B cell (primary cell): ENCODE data around the gene MEF2C. TPM values are rescaled to one million over a fixed set of nuclear protein-coding genes. Genes with fewer than 3 reads are reported as not detected.

Experiments used
- ATAC-seq: fragments of 200-7000 bp; cut with Tn5 transposase; one replicate; pipeline ENCODE4 v1.10.0; 2021; ENCODE audit warnings: low read depth, mild to moderate bottlenecking, moderate number of reproducible peaks, moderate library complexity
- CTCF ChIA-PET: fragments of 350-600 bp; sonication (Branson Sonifier 250); formaldehyde crosslinking; loops from one replicate; lab custom pipeline; 2021; ENCODE audit warnings: antibody characterized with exemption, inconsistent platforms; lab: Charles Lee
- POLR2A ChIA-PET: fragments of 350-600 bp; sonication (Branson Sonifier 250); formaldehyde crosslinking; loops from one replicate; lab custom pipeline; 2021; ENCODE audit warnings: antibody characterized with exemption; lab: Charles Lee
- DNase-seq: peaks from one replicate; pipeline ENCODE4 v3.0.0; 2013
- H2AFZ ChIP-seq: 2 replicates; pipeline ENCODE4 v1.6.1; 2012; ENCODE audit warnings: mild to moderate bottlenecking, low read depth, low read length; ENCODE audit not compliant: insufficient read depth, poor library complexity, severe bottlenecking
- H3K27ac ChIP-seq, 2 donors: 1 replicate in 1 of 2; 2 replicates in 1 of 2; pipeline ENCODE4 v1.5.1; 2012 to 2013; ENCODE audit warnings: low read length in 2 of 2, mild to moderate bottlenecking in 2 of 2, moderate library complexity in 1 of 2
- H3K27me3 ChIP-seq, 4 experiments: fragments of 200-600 bp in 1 of 4; sonication (generic) in 1 of 4; replicated peaks in 1 of 4; 1 replicate in 2 of 4; 2 replicates in 2 of 4; pipeline versions ENCODE4 v1.6.1 to v1.7.0; 2013 to 2016; ENCODE audit warnings: low read length in 3 of 4, mild to moderate bottlenecking in 2 of 4, mixed read lengths in 1 of 4, moderate library complexity in 1 of 4; ENCODE audit not compliant: insufficient read depth in 4 of 4, control insufficient read depth in 3 of 4; ENCODE audit errors: control extremely low read depth in 1 of 4
- H3K36me3 ChIP-seq, 2 experiments: replicated peaks in 1 of 2; 1 replicate in 1 of 2; 2 replicates in 1 of 2; pipeline versions ENCODE4 v1.6.1 to v1.7.1; 2013; ENCODE audit warnings: low read length in 1 of 2; ENCODE audit not compliant: insufficient read depth in 2 of 2, control insufficient read depth in 1 of 2; ENCODE audit errors: control extremely low read depth in 1 of 2, extremely low read depth in 1 of 2
- H3K4me1 ChIP-seq, 2 donors: fragments of 200-600 bp in 1 of 2; sonication (generic) in 1 of 2; 1 replicate in 1 of 2; 2 replicates in 1 of 2; pipeline versions ENCODE4 v1.5.1 to v1.6.1; 2013 to 2017; ENCODE audit warnings: low read length in 2 of 2; ENCODE audit not compliant: control insufficient read depth in 2 of 2, insufficient read depth in 2 of 2
- H3K4me2 ChIP-seq: replicated peaks from 2 replicates; pipeline ENCODE3; 2012; ENCODE audit warnings: mild to moderate bottlenecking, low read depth, low read length; ENCODE audit not compliant: poor library complexity, severe bottlenecking
- H3K4me3 ChIP-seq, 5 experiments: fragments of 200-600 bp in 1 of 5; sonication (generic) in 1 of 5; 1 replicate in 3 of 5; 2 replicates in 2 of 5; pipeline versions ENCODE4 v1.5.1 to v1.7.0; 2011 to 2016; ENCODE audit warnings: low read length in 4 of 5, mild to moderate bottlenecking in 4 of 5, low read depth in 2 of 5, control low read depth in 1 of 5, moderate library complexity in 1 of 5; ENCODE audit not compliant: insufficient read depth in 1 of 5; ENCODE audit errors: control extremely low read depth in 1 of 5, extremely low read depth in 1 of 5
- H3K79me2 ChIP-seq: fragments of 200-600 bp; sonication (generic); one replicate; pipeline ENCODE4 v1.6.0; 2016; ENCODE audit warnings: low read length; ENCODE audit not compliant: control insufficient read depth, insufficient read depth
- H3K9ac ChIP-seq: fragments of 200-600 bp; sonication (generic); 2 replicates; pipeline ENCODE4 v1.6.1; 2017; ENCODE audit warnings: mild to moderate bottlenecking, low read length, moderate library complexity
- H3K9me3 ChIP-seq, 3 donors: one replicate each; pipeline versions ENCODE4 v1.6.1 to v1.7.1; 2013; ENCODE audit warnings: low read length in 2 of 3; ENCODE audit not compliant: control insufficient read depth in 2 of 3, insufficient read depth in 1 of 3; ENCODE audit errors: control extremely low read depth in 1 of 3
- H4K20me1 ChIP-seq: 2 replicates; pipeline ENCODE4 v1.6.0; 2012; ENCODE audit warnings: mild to moderate bottlenecking, low read length; ENCODE audit not compliant: insufficient read depth, control insufficient read depth, poor library complexity, severe bottlenecking
- H3K27ac Mint-ChIP-seq: one replicate; pipeline ENCODE4 v1.8.0; 2021; ENCODE audit warnings: mixed read lengths
- H3K27me3 Mint-ChIP-seq: one replicate; pipeline ENCODE4 v1.8.0; 2021; ENCODE audit warnings: mixed read lengths
- H3K4me1 Mint-ChIP-seq: one replicate; pipeline ENCODE4 v1.8.0; 2021; ENCODE audit warnings: mixed read lengths
- H3K4me3 Mint-ChIP-seq: one replicate; pipeline ENCODE4 v1.8.0; 2021; ENCODE audit warnings: mixed read lengths
- H3K9me3 Mint-ChIP-seq: one replicate; pipeline ENCODE4 v1.8.0; 2022; ENCODE audit warnings: mixed read lengths; ENCODE audit not compliant: insufficient read depth
- CTCF ChIP-seq: fragments of 200-600 bp; IDR thresholded peaks from one replicate; pipeline ENCODE4 v1.8.0; 2022; ENCODE audit warnings: antibody characterized with exemption, mild to moderate bottlenecking
- EZH2 ChIP-seq: IDR thresholded peaks from 2 replicates; pipeline ENCODE4 v1.6.1; 2012; ENCODE audit warnings: borderline replicate concordance, low read depth, mild to moderate bottlenecking, moderate library complexity, low read length; ENCODE audit not compliant: insufficient read depth, poor library complexity, severe bottlenecking
- WGBS: methylation state at CpG from one replicate; pipeline ENCODE4 v1.1.5; 2013; ENCODE audit warnings: missing lambda C conversion rate; ENCODE audit not compliant: insufficient coverage; 5-methylcytosine and 5-hydroxymethylcytosine counted together
- intact Hi-C: fragments of 100-400 bp; cut with micrococcal nuclease; formaldehyde crosslinking; loops from one replicate; pipeline ENCODE4 v1.10.0; 2022
- polyA plus RNA-seq: library from polyadenylated mRNA; depleted of rRNA; stranded (reverse); fragments of >200 nt; gene quantifications from 2 replicates; pipeline ENCODE4 v1.2.3, GENCODE V29; 2012
- total RNA-seq, 2 donors: library from RNA; stranded (reverse); fragments of 120-200 nt in 1 of 2; gene quantifications; 1 replicate in 1 of 2; 2 replicates in 1 of 2; pipeline versions ENCODE4 v1.2.3 to v1.2.4, GENCODE V29; 2013 to 2022

MEF2C gene
- total and polyA plus RNA-seq, 2 donors (not counting 1 experiment from before 2014, with no cell fraction given) = 97.4 to 354 TPM

DNA sequence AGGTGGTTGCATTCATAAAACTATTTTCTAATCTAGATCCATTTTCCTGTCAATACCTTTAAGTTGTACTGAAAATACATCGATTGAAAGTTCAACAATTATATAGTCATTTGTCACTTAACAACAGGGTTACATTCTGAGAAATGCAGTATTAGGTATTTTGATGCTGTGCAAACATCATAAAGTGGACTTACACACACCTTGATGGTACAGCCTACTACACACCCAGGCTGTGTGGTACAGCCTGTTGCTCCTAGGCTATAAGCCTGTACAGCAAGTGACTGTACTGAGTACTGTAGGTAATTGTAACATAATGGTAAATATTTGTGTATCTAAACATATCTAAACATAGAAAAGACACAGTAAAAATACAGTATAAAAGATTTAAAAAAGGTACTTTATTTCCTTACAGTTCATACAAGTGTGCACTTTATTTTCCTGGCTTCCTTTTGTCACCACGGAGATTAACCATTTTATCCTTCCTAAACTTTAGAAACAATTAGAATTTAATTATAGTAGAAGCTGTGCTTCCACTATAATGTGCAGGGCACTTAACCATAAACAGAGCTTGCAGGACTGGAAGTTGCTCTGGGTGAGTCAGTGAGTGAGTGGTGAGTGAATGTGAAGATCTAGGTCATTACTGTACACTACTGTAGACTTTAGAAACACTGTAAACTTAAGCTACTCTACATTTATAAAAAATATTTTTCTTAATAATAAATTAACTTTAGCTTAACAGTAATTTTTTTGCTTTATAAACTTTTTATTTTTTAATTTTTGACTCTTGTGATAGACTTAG lies 42.9 kb upstream of the MEF2C start:
- ChIA-PET POLR2A (no interaction called here), CTCF (interaction anchor here (1.0 kb wide), 1 partner anchor 197 kb away, joined by 4 read pairs; no protein-coding TSS in a partner anchor)
- H3K9me3 Mint-ChIP-seq = no peaks in the 10 kb centered on the region
- no peak overlapping the region for H3K4me3 Mint-ChIP-seq
- H3K27me3 Mint-ChIP-seq = no peaks in the 10 kb centered on the region
- Histone ChIP-seq H3K27me3 (no peaks in the 10 kb centered on the region), H3K27ac (no peak overlapping the region), H4K20me1 (no peaks in the 10 kb centered on the region), H3K9ac (no peak overlapping the region), H3K4me2 (no peak overlapping the region), H3K4me3 (no peak overlapping the region), H3K9me3 (no peaks in the 10 kb centered on the region), H3K36me3 (peaks cover 3 to 8% of the 10 kb centered on the region in 2 experiments), H3K4me1 (no peaks in the 10 kb centered on the region), H3K79me2 (no peaks in the 10 kb centered on the region), H2AFZ (no peak overlapping the region)
- intact Hi-C loops = no loop called here
- ATAC-seq (no peak), DNase-seq (no peak)
- H3K27ac Mint-ChIP-seq = no peak overlapping the region
- WGBS = no CpG with 5 or more reads among the region's 2 CpGs
- TF ChIP-seq EZH2 (no peak), CTCF (no peak)
- peaks cover 2% of the 10 kb centered on the region for H3K4me1 Mint-ChIP-seq

- H3K27ac Mint-ChIP-seq = no peak overlapping the region
These were observed 41.3 kb upstream of the MEF2C start for GRCh38 chr5:88924330-88924657.

More at GRCh38 chr5:88924330-88924657, 41.3 kb upstream of the MEF2C start:
- 94% methylated on average over 3 of the region's 3 CpGs for WGBS
- Histone ChIP-seq H3K4me3 (no peak overlapping the region), H3K9ac (no peak overlapping the region), H2AFZ (no peak overlapping the region), H3K36me3 (peaks cover 4 to 14% of the 10 kb centered on the region in 2 experiments), H4K20me1 (no peaks in the 10 kb centered on the region), H3K4me1 (no peaks in the 10 kb centered on the region), H3K27ac (no peak overlapping the region), H3K9me3 (no peaks in the 10 kb centered on the region), H3K79me2 (no peaks in the 10 kb centered on the region), H3K4me2 (no peak overlapping the region), H3K27me3 (no peaks in the 10 kb centered on the region)
- H3K9me3 Mint-ChIP-seq = no peaks in the 10 kb centered on the region
- H3K4me1 Mint-ChIP-seq = peaks cover 2% of the 10 kb centered on the region
- CTCF ChIA-PET = no interaction called here
- POLR2A ChIA-PET = no interaction called here
- intact Hi-C loops = no loop called here
- DNase-seq (no peak), ATAC-seq (no peak)
- TF ChIP-seq CTCF (no peak), EZH2 (no peak)
- no peaks in the 10 kb centered on the region for H3K27me3 Mint-ChIP-seq
- H3K4me3 Mint-ChIP-seq = no peak overlapping the region
